ENCODE data around the gene DTD1. TPM values are rescaled to one million over a fixed set of nuclear protein-coding genes. Genes with fewer than 3 reads are reported as not detected.

Gene DTD1
- total RNA-seq, 1 donor, result 39.6 TPM

DNA sequence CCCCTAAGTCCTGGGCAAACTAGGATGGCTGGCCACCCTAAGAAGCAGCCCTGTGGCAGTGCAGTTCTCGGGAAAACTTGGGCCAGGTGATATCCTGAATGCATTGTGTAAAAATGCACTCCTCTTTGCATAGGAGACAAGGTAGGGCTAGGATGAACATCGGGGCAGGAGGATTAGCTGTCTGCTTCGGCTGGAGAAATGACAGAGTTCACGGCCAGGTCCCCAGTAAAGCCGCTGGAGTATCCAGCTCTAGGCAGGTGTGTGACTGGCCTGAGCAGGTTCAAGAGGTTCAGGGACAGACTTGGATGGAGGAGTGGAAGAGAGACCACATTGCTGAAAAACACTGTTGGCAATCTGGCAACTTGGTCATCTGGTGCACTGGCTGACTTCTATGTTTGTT is 26.4 kb downstream of the DTD1 start:
- no peak for DNase-seq (ENCODE audit: low read depth in 2 of 3, low spot score in 2 of 3)

DNA sequence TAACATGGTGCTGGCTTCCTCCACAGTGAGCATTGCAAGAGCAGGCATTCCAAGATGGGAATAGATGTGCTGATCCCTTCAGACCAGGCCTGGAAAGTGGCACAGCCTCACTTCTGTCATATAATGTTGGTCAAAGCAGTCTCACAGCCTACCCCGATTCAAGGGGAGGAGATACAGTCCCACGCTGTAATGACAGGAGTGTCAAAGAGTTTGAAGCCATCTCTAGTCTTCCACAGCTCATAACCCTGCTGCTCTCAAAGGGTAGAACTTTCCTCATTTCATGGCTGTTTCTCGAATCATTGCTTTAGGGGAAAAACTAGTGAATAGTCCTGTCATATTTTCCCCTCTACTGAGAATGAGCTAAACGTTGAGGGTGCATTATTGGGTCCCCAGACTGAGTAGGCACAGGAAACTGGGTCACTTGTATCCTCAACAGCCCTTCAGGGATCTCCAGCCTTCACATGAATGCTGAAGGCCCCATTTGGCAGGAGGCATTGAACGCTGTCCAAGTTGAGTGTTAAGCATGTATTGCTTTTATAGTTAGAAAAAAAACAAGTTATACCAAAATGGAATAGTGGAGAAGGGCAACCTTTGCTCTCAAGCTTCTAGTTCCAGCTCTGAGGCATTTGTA is 27.3 kb downstream of the DTD1 start:
- no peak for DNase-seq (ENCODE audit: low read depth in 2 of 3, low spot score in 2 of 3)

DNA sequence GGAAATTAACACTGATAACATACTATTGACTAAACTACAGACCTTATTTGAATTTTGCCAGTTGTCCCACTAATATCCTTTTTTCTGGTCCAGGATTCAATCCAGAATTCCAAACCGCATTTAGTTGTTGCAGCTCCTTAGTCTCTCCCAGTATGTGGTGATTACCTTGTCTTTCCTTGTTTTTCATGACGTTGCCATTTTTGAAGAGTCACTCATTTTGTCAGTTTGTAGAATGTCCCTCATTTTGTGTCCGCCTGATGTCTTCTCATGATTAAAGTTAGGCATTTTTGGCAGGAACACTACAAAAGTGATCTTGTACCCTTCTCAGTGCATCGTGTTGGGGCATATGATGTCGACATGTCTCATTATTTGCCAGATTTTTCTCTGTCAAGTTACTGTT is 33.1 kb downstream of the DTD1 start:
- no peak for DNase-seq (ENCODE audit: low read depth in 2 of 3, low spot score in 2 of 3)

DNA sequence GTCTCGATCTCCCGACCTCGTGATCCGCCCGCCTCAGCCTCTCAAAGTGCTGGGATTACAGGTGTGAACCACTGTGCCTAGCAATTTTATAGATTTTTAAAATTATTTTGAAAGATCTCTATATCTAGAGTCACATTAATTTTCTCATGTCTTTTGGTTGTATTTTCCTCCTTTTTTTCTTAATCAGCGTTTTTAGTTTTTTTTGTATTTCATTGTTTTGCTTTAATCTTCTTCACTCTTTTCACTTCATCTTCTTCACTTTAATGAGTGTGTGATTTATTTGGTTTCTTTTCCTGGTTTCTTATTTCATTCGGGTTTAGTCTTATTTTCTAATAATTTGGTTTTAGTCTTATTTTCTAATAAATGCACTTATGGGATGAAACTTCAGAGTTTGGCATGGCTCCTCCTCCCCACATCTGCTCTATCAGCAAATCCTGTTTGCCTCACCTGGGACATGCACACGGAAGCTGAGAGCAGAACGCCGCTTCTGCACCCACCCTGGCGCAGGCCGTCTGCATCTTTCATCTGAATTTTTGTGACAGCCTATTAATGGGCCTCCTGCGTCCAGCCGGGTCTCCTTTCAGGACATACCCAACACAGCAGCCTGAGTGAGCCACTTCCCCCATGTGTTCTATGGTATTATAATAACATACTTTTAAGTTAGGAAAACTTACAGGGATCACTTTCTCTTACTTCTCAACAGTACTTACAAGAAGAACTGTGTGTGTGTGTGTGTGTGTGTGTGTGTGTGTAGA is 35.5 kb downstream of the DTD1 start:
- no peak for DNase-seq (ENCODE audit: low read depth in 2 of 3, low spot score in 2 of 3)

DNA sequence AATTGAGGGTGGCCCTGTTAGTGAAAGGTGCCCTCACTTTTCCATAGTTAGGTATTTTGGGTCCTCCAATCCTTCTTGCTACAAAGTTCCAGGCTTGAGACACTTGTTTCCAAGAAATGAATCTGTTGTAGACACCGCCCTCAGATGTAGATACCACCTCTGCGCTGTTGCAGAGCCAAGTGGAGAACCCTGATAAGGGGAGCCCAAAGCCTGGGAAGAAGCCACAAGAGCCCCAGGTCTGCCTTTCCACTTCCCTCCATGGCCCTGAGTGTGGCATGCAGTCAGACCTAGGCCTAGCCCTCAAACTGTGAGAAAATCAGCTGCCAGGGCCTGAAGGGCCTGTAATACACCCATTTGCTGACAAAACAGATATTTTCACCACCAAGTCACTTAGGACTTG is 37.1 kb downstream of the DTD1 start:
- peak in 1 of 3 donors; percentile 11 for DNase-seq (ENCODE audit: low read depth in 2 of 3, low spot score in 2 of 3)

DNA sequence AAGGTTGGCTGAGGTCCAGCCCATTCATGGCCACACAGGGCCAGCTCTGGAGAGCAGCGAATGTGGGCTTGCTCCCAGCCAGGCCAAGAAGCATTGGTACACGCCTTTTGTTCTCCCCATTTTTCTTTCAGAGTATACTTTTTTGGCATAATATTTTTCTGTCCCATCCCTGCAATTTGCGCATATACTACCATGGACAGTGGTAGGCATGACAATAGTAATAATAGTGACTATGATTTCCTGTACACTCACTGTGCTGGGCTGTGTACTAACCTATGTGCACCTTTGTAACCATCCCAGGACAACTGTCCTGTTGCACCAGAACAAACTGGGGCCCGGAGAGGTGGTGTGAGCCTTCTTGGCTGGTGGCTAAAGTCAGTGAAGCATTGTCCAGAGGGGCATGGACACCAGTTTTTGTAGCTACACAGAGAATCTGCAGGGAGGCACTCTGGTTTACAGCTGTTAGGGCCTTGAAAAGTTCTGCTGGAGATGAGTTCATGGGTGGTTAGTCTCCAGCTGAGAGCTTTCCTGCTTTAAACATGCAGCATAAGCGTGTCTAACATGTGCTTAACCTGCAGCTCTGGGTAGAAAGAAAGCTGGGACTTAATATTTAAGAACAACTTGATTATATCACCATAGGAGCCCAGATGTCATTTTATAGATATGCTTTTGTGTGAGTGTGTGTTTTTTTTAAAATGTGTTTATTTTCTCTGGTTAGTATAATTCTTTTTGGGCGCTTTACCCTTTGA is 38.2 kb downstream of the DTD1 start:
- no peak for DNase-seq (ENCODE audit: low read depth in 2 of 3, low spot score in 2 of 3)

DNA sequence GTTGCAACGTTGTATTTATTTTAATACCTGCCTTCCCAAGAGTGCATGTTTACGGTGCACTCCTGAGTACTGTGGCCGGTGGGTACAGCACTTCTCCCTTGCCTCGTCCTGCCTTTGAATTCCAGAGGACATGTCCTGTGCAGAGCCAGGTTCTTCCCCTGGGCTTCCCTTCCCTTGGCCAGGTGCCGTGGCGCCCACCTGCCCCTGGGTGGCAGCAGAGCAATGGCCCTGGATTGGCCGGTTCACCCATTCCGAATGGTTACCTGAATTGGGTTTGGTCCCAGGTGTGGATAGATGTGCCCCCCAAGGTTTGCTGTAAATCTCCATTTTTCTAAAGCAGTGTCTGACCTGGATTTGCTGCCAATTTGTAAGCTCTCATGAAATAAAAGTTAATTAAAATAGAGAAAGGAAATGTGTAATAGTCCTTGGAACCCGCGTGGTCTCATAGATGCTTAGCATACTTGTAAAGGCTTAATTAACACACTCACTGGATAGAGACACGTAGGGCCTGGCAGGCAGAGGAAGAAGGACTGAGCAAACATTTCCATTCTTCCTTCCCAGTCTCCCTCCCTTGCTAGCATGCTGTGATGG is 40.6 kb downstream of the DTD1 start:
- peak in 1 of 3 donors; percentile 4 for DNase-seq (ENCODE audit: low read depth in 2 of 3, low spot score in 2 of 3)

DNA sequence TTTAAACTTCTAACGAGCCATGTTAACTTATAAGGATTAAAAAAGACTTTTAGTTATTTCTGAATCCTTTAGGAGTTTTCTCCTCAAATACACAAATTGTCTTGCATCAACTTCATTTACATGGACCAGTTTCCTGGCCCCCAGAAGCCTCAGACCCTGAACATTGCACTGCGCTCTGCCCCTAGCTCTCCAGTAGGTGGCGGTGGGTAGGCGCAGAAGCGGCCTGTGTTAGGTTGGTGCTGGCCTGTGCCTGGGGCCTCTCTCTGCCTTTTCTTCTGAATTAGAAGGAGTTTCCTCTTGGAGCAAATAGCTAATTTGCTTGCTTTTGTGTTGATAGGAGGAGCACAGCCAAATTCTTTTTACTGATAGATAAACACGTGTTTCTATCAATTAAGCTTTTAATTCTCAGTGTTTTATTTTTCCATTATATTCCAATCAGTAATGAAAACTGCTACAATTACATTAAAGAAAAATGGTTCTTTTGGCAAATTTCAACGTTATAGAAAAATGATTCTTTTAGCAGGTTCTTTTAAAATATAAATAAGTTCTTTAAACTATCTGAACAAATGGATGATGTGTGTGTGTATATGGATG is 44.4 kb downstream of the DTD1 start:
- peak in 2 of 3 donors; percentile 47 to 72 for DNase-seq (ENCODE audit: low read depth in 2 of 3, low spot score in 2 of 3)

DNA sequence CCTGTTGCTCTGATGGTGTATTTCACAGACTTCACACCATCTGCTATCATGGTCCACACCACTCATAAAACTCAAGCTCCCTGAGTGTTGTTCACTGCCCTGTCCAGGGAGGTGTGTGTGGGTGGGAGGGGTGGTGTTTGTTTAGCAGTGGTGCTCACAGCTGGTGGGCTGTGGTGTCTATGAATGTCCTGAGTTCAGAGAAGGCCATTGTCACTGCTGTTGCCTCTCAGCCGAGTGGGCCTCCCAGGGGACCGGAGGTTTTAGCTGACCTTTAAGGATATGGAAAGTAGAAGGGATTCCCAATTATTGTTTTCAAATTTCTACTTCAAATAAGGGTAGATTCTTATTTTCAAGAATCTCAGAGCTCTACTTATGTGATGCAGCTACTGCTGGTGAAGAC is 45.6 kb downstream of the DTD1 start:
- no peak for DNase-seq (ENCODE audit: low read depth in 2 of 3, low spot score in 2 of 3)

DNA sequence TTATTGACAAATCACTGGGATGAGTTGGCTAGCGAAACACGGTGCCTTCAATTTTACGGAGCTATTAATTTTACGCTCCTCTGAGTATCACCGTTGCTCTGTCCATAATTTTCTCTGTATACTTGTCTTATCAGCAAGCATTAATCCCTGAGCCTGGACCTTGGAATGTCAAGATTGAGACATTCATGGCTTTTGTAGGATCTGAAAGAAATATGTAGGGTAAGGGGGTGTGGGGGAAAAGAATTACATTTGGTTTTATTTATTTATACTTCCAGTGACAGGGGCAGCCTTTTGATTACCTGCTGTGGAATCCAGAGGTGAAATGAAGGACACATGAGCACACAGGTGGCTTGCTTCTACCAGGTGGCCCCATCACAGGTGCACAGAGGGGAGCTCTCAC is 46.6 kb downstream of the DTD1 start:
- DNase-seq (ENCODE audit: low read depth in 2 of 3, low spot score in 2 of 3), result no peak

DNA sequence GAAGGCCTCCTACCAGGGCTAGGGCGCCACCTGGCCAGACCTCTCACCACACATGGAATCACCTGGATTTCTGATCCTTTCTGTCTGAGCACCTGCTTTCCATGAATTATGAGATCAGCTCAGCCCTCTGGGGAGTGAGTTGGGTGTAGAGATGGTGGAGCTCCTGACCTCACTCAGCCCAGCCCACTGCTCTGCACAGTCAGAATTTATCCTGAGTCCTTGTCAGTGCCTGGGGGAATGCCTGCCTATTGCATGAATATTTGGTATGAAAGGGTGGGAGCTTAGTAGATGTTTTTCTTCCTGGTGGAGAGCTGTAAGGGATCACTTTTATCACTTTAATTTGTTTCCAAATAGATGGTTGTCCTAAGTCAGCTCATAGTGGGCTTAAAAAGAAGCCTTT is 47.5 kb downstream of the DTD1 start:
- DNase-seq (ENCODE audit: low read depth in 2 of 3, low spot score in 2 of 3), result no peak

DNA sequence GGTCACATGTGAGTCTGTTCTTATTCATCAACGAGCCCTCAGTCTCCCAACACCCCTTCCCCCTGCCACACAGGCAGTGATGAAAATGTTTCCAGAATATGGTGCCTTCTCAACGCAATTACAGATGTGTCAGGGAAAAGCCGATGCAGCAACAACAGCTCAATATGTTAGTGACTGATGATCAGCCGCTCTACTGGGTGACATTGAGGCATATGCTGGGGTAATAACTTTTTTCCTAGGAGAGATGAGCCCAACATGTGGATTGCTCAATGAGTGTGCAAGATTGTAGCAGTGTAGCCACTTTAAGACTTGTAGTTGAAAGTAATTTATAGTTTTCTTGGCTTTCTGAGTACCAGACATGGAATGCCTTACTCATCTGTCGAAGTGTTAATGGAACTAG is 49.4 kb downstream of the DTD1 start:
- no peak for DNase-seq (ENCODE audit: low read depth in 2 of 3, low spot score in 2 of 3)

DNA sequence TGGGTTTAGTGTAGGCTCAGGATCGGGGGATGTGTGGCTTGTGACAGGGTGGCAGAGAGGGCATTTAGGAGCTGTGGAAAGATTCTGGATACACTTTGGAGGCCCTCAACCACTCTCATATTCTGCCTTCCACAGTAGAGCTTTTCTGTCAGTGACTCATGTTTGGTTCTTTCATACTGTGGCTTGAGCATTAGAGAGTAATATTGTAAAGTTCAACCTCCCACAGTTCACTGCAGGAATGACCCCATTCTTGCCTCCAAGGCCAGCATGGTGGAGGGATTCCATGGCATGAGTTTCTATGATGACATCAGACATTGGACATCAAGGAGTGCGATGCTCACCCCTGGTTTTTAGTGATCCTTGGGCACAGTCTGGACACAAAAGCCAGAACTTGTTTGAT is 50.9 kb downstream of the DTD1 start:
- DNase-seq (ENCODE audit: low read depth in 2 of 3, low spot score in 2 of 3), result no peak

DNA sequence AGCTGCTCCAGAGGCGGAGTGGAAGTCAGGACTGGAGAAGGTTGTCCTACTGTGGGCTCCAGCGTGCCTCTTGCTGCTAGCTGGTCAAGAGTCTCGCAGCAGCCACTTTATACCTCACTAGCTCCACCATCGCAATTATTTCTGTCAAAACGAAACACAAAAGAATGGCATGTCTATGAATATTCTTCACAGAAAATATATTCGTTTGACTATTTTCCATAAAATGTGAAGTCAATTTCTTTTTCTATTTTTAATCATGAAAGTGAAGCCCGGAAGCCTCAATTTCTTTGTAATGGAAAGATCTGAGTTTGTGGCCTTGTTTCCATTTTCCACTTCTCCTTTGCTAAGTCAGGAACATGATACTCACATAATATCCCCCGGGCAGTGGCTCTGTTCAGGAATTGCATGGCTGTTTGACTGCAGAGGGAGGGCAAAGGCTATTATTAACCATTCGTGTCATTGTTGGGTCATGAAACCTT is 51.7 kb downstream of the DTD1 start:
- no peak for DNase-seq (ENCODE audit: low read depth in 2 of 3, low spot score in 2 of 3)

DNA sequence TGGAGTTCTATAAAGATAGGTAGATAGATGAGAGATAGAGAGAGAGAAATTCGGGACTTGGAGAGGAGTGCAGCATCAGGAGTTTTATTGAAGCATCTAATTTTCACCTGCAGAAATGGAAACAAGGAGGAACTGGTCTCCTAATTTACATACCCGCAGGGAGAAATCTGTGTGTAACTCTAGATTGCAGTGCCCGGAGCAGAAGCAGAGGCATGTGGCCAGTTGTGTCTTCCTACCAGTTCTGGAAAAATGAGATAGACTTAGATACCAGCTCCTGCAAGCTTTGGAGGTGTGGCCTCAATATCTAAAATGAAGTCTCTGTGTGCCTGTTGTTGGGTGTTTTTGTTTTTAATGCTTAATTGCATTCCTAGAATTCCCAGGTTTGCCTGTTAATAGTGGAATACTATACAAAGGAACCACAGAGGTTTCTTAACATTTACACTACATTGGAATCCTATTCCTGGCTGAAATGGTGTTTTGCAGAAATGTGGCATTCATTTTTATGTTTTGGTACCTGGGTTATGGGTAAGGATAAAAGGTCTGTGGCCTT is 57.4 kb downstream of the DTD1 start:
- no peak for DNase-seq (ENCODE audit: low read depth in 2 of 3, low spot score in 2 of 3)

DNA sequence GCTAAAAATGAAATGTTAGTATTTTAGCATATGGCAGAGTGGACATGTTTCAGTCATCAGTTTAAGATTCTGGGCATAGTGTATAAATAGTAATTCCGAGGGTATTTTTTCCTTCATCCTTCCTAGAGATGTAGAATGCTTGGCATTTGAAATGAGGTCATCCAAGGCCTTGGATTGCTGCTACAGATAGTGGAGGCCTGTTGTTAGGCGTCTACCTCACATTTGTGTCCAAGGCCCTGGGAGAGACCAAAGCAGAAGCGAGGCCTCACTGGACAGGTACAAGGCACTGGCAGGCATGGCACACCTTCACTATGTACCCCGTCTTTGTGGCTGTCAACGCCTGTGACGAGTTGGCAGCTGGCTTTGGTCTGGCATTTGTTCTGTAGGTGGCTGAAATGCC is 58.0 kb downstream of the DTD1 start:
- DNase-seq (ENCODE audit: low read depth in 2 of 3, low spot score in 2 of 3), result no peak

DNA sequence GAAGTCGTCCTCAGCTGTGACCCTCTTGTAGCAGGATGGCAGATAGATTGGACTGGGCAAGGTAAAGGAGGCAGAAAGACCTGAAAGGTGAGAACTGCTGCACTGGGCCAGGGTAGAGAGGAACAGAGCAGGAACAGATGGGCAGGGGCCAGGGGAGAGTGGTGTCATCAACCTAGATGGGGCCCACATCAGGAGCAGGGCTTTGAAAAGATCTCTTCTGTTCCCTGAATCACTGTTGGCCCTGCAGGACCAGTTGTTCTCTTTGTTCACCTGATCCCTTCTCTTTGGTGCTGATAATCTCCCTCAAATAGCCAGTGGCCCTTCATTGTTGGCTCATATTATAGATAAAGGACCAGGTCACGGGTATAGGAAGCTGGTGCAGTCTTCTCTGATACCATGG is 59.9 kb downstream of the DTD1 start:
- no peak for DNase-seq (ENCODE audit: low read depth in 2 of 3, low spot score in 2 of 3)

DNA sequence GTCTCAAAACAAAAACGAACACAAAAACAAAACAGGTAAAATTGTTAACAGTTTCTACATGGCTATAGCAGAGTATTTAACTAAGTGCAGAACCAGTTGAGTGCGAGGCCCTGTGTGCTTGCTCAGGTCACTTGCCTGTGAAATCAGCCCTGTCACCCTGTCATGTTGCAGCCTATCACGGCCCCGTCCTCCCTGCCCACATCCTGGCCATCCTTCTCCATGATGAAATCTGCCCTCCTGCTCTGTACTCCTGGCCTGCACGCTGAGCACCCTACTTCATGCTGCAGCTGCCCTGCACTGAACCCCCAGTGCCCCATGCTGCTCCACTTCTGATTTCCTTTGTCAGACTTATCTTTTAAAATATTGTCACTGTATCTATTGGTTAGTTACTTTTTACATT is 62.4 kb downstream of the DTD1 start:
- DNase-seq (ENCODE audit: low read depth in 2 of 3, low spot score in 2 of 3), result no peak

DNA sequence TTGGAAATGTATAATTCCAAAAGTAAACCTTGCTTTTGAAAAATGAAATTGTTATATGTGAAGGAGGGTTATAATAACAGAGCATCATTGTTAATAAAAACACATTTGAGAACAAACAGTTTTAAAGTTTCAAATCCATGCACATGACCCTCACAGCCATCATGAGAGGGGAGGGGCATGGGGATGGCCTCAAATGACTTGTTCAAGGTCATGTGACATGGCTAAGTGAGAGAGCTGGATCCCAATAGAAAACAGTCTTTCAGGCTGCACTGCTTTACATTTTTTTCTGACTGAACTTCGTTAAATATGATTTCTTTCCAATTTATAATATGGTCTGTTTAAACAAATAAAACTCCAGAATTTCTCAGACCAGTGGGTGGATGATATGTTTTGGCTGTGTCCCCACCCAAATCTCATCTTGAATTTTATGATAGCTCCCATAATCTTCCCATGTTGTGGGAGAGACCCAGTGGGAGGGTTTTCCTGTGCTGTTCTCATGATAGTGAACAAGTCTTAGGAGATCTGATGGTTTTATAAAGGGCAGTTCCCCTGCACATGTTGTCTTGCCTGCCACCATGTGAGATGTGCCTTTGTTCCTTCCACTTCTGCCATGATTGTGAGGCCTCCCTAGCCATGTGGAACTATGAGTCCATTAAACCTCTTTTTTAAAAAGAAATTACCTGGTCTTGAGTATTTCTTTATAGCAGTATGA is 66.0 kb downstream of the DTD1 start:
- no peak for DNase-seq (ENCODE audit: low read depth in 2 of 3, low spot score in 2 of 3)

DNA sequence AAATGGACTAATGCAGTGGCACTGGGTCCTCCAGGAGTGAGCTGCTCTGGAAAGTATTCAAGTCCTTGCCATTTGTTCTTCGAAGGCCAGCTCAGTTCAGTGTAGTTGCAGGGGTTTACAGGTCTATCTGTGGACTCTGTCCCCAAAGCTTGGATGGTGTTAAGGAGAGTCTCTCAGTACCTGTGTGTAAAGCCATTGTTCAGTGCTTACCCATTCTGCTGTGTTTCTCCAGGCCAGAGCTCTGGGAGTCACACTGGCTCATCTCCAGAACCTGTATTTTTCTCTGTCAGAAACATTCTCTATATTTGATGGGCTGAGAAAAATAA is 66.6 kb downstream of the DTD1 start:
- no peak for DNase-seq (ENCODE audit: low read depth in 2 of 3, low spot score in 2 of 3)
